Mammary epithelial cell (primary cell): ENCODE measurements around the gene EFCAB12.

Experiments used
- CTCF ChIP-seq, 2 donors: IDR thresholded peaks in 1 of 2; conservative IDR thresholded peaks in 1 of 2; 2 replicates each; pipeline ENCODE4 v1.5.1; 2011 to 2012; ENCODE audit warnings: inconsistent platforms in 2 of 2, low read length in 2 of 2, mild to moderate bottlenecking in 2 of 2, control low read depth in 1 of 2, low read depth in 1 of 2; ENCODE audit not compliant: insufficient read depth in 1 of 2; ENCODE audit errors: extremely low read depth in 1 of 2
- EZH2 ChIP-seq: IDR thresholded peaks from 2 replicates; pipeline ENCODE4 v1.6.1; 2012; ENCODE audit warnings: low read length, inconsistent platforms, borderline replicate concordance

GRCh38 chr3:129421236-129421883, 7.1 kb downstream of the EFCAB12 start:
- TF ChIP-seq CTCF (conservative IDR thresholded peaks at IDR 0.05 in 1 of 2, IDR thresholded peaks at IDR 0.05 in 1 of 2; ENCODE audit: extremely low read depth in 1 of 2, insufficient read depth in 1 of 2, low read depth in 1 of 2, low read length in 2 of 2) (no peak), EZH2 (no peak)
